HepG2 (cell line): ENCODE measurements around the gene MYO1G. TPM values are rescaled to one million over a fixed set of nuclear protein-coding genes. Genes with fewer than 3 reads are reported as not detected.
A peak's percentile ranks its signal among the peaks of the same experiment; 100 is the strongest.

Source experiments
- ATRX ChIP-seq: sonication (generic); formaldehyde crosslinking; IDR thresholded peaks from 2 replicates; pipeline ENCODE4 v1.4.0; 2020; ENCODE audit warnings: missing genetic modification reagents, borderline replicate concordance
- ETV5 ChIP-seq: IDR thresholded peaks from 2 replicates; pipeline ENCODE4 v1.6.1; 2018; ENCODE audit warnings: missing biosample characterization, missing genetic modification reagents, inconsistent platforms, borderline replicate concordance
- FOXA1 ChIP-seq, 2 experiments: fragments of 450-650 bp in 1 of 2; sonication (generic) in 1 of 2; formaldehyde crosslinking in 1 of 2; IDR thresholded peaks; 2 replicates each; pipeline versions ENCODE4 v1.4.0 to v1.6.1; 2016 to 2020; ENCODE audit warnings: missing genetic modification reagents in 1 of 2
- IKZF5 ChIP-seq: IDR thresholded peaks from 2 replicates; pipeline ENCODE4 v1.6.1; 2018; ENCODE audit warnings: missing genetic modification reagents, mild to moderate bottlenecking, missing compliant biosample characterization
- MAX ChIP-seq: IDR thresholded peaks from 2 replicates; pipeline ENCODE4 v1.6.1; 2012; ENCODE audit warnings: inconsistent platforms
- RELA ChIP-seq: sonication (generic); formaldehyde crosslinking; IDR thresholded peaks from 2 replicates; pipeline ENCODE4 v1.4.0; 2020; ENCODE audit warnings: missing genetic modification reagents
- SALL1 ChIP-seq: sonication (generic); formaldehyde crosslinking; IDR thresholded peaks from 2 replicates; pipeline ENCODE4 v1.8.0; 2022; ENCODE audit warnings: mild to moderate bottlenecking, missing genetic modification reagents
- SOX6 ChIP-seq, 2 experiments: fragments of 450-650 bp in 1 of 2; sonication (generic) in 1 of 2; formaldehyde crosslinking in 1 of 2; IDR thresholded peaks; 2 replicates each; pipeline versions ENCODE4 v1.4.0 to v1.6.1; 2017 to 2020; ENCODE audit warnings: antibody characterized with exemption in 1 of 2, mild to moderate bottlenecking in 1 of 2, missing genetic modification reagents in 1 of 2
- TARDBP ChIP-seq: sonication (generic); formaldehyde crosslinking; IDR thresholded peaks from 2 replicates; pipeline ENCODE4 v1.8.0; 2022; ENCODE audit warnings: mild to moderate bottlenecking, missing genetic modification reagents
- ZNF292 ChIP-seq: sonication (generic); formaldehyde crosslinking; IDR thresholded peaks from 2 replicates; pipeline ENCODE4 v1.8.1; 2022; ENCODE audit warnings: mild to moderate bottlenecking, low read depth, missing genetic modification reagents, borderline replicate concordance
- ZNF552 ChIP-seq: sonication (generic); formaldehyde crosslinking; IDR thresholded peaks from 2 replicates; pipeline ENCODE4 v1.9.0; 2022; ENCODE audit warnings: missing genetic modification reagents, mild to moderate bottlenecking, borderline replicate concordance
- ZNF720 ChIP-seq: sonication (generic); formaldehyde crosslinking; IDR thresholded peaks from 2 replicates; pipeline ENCODE4 v1.4.0; 2020; ENCODE audit warnings: missing genetic modification reagents
- polyA plus RNA-seq, 8 experiments: library from polyadenylated mRNA; depleted of rRNA in 3 of 8; stranded (reverse) in 7 of 8; unstranded in 1 of 8; fragments of >200 nt; fragmentation: Illumina TruSeq in 4 of 8; extraction: Trizol in 4 of 8; gene quantifications; 2 replicates each; pipeline versions ENCODE4 v1.2.1 to v1.2.3, GENCODE V29; 2011 to 2016; ENCODE audit warnings: low read depth in 4 of 8, missing spikeins in 1 of 8, mixed read lengths in 1 of 8; ENCODE audit not compliant: insufficient read depth in 1 of 8
- total RNA-seq, 5 experiments: library from RNA; depleted of rRNA; stranded (reverse); fragments of >200 nt; fragmentation: Illumina TruSeq; extraction: Trizol; gene quantifications; 2 replicates each; pipeline ENCODE4 v1.2.3, GENCODE V29; 2016; ENCODE audit warnings: low read depth in 1 of 5

MYO1G gene
- total and polyA plus RNA-seq, 2 of the 13 experiments (the other 11 are each of a cell fraction or from before 2014, with no cell fraction given): 0.29 to 1.1 TPM

GRCh38 chr7:45026984-45027773 is 48.4 kb upstream of the MYO1G start (continued):
- TF ChIP-seq SOX6 (IDR thresholded peaks at IDR 0.05) (no peak), SOX6 (CRISPR knock-in tag; IDR thresholded peaks at IDR 0.05) (0 out of 2 replicates have a peak, but pooled peaks have one; percentile 14), IKZF5 (CRISPR knock-in tag) (peak; percentile 22; the same call in 1 of the 2 replicates), ZNF720 (CRISPR knock-in tag) (no peak), TARDBP (CRISPR knock-in tag) (peak; percentile 63), ATRX (no peak), ZNF552 (CRISPR knock-in tag) (no peak), SALL1 (peak; percentile 64; the same call in 1 of the 2 replicates), ZNF292 (CRISPR knock-in tag) (peak; percentile 74; the same call in 1 of the 2 replicates), MAX (peak; percentile 23; the same call in 1 of the 2 replicates), RELA (CRISPR knock-in tag) (no peak), ETV5 (CRISPR knock-in tag) (0 out of 2 replicates have a peak, but pooled peaks have one; percentile 16), FOXA1 (IDR thresholded peaks at IDR 0.05) (no peak), FOXA1 (CRISPR knock-in tag; IDR thresholded peaks at IDR 0.05) (0 out of 2 replicates have a peak, but pooled peaks have one; percentile 21)
- TF ChIP-seq, all 625 proteins: peak for 31
